OCI-LY3 (cell line): ENCODE measurements around the gene TBX5.

ENCODE experiments used
- H2AFZ ChIP-seq: fragments of 200-600, 300-600 bp; shearing (Covaris generic); 2 replicates; pipeline ENCODE4 v1.6.0; 2014; ENCODE audit warnings: antibody characterized with exemption, low read depth, low read length
- H3K27ac ChIP-seq: fragments of 200-600, 300-600 bp; sonication (generic); 2 replicates; pipeline ENCODE4 v1.5.1; 2014; ENCODE audit warnings: mild to moderate bottlenecking, low read length, moderate library complexity, mixed read lengths
- H3K27me3 ChIP-seq: fragments of 200-600, 300-600 bp; sonication (generic); 2 replicates; pipeline ENCODE4 v1.6.1; 2014; ENCODE audit warnings: low read depth, low read length, mixed read lengths
- H3K36me3 ChIP-seq: fragments of 200-600, 300-600 bp; sonication (generic); replicated peaks from 2 replicates; pipeline ENCODE3; 2014; ENCODE audit warnings: low read depth, low read length, mixed read lengths
- H3K4me1 ChIP-seq: fragments of 300-600, 200-600 bp; sonication (generic); 2 replicates; pipeline ENCODE4 v1.6.1; 2014; ENCODE audit warnings: low read length, mixed read lengths
- H3K4me2 ChIP-seq: fragments of 200-600, 300-600 bp; sonication (generic); 2 replicates; pipeline ENCODE4 v1.6.1; 2014; ENCODE audit warnings: low read length, mixed read lengths
- H3K4me3 ChIP-seq: fragments of 300-600, 200-600 bp; sonication (generic); 2 replicates; pipeline ENCODE4 v1.5.1; 2014; ENCODE audit warnings: antibody characterized with exemption, mild to moderate bottlenecking, low read length, moderate library complexity
- H3K79me2 ChIP-seq: fragments of 300-600, 200-600 bp; shearing (Covaris generic); 2 replicates; pipeline ENCODE4 v1.6.1; 2014; ENCODE audit warnings: mild to moderate bottlenecking, low read length, mixed read lengths
- H3K9ac ChIP-seq: fragments of 300-600, 200-600 bp; shearing (Covaris generic); 2 replicates; pipeline ENCODE4 v1.6.0; 2014; ENCODE audit warnings: mild to moderate bottlenecking, low read length, moderate library complexity
- H3K9me3 ChIP-seq: fragments of 200-600, 300-600 bp; shearing (Covaris generic); 2 replicates; pipeline ENCODE4 v1.6.1; 2014; ENCODE audit warnings: low read length, mixed read lengths; ENCODE audit not compliant: insufficient read depth
- H4K20me1 ChIP-seq: fragments of 200-600, 300-600 bp; sonication (generic); 2 replicates; pipeline ENCODE4 v1.6.1; 2016; ENCODE audit warnings: low read length, mixed read lengths; ENCODE audit not compliant: insufficient read depth
- EZH2phosphoT487 ChIP-seq: fragments of 200-600 bp; shearing (Covaris generic); IDR thresholded peaks from 2 replicates; pipeline ENCODE4 v1.6.1; 2018; ENCODE audit warnings: antibody characterized with exemption, mixed run types, low read depth
- TF ChIP-seq, protein P1 (sequence below): fragments of 200-600, 300-600 bp; sonication (generic); IDR thresholded peaks from 2 replicates; pipeline ENCODE4 v1.5.1; 2014; ENCODE audit warnings: antibody characterized with exemption, low read length, low read depth

TBX5 gene

DNA sequence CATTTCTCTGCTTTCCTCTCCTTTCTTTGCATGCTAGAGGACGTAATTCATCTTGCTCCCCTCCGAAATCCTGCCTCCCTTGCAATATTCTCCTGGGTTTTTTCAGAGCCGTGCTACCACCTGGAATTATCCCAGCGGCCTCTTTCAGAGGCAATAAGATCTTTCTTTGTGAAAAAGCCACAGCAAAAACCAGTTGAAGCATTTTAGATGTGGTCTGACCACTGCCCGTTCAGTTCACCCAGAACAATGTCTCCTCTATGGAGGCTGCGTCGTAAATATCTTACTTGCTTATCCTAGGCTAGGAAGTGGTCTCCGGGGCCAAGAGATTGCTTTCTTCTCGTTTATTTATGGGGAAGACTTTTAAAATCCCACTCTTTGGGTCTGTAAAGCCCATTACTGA, 85.8 kb downstream of the TBX5 start:
- no peaks in the 10 kb centered on the region for H3K79me2 ChIP-seq
- no peak overlapping the region for H3K4me2 ChIP-seq
- no peaks in the 10 kb centered on the region for H3K9me3 ChIP-seq
- H4K20me1 ChIP-seq: no peaks in the 10 kb centered on the region
- no peak overlapping the region for H3K27ac ChIP-seq
- no peaks in the 10 kb centered on the region for H3K4me1 ChIP-seq
- no peak overlapping the region for H3K4me3 ChIP-seq
- TF ChIP-seq, protein P1, sequence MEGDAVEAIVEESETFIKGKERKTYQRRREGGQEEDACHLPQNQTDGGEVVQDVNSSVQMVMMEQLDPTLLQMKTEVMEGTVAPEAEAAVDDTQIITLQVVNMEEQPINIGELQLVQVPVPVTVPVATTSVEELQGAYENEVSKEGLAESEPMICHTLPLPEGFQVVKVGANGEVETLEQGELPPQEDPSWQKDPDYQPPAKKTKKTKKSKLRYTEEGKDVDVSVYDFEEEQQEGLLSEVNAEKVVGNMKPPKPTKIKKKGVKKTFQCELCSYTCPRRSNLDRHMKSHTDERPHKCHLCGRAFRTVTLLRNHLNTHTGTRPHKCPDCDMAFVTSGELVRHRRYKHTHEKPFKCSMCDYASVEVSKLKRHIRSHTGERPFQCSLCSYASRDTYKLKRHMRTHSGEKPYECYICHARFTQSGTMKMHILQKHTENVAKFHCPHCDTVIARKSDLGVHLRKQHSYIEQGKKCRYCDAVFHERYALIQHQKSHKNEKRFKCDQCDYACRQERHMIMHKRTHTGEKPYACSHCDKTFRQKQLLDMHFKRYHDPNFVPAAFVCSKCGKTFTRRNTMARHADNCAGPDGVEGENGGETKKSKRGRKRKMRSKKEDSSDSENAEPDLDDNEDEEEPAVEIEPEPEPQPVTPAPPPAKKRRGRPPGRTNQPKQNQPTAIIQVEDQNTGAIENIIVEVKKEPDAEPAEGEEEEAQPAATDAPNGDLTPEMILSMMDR: no peak
- no peak overlapping the region for H2AFZ ChIP-seq
- no peaks in the 10 kb centered on the region for H3K36me3 ChIP-seq
- no peaks in the 10 kb centered on the region for H3K27me3 ChIP-seq
- H3K9ac ChIP-seq: no peak overlapping the region

DNA sequence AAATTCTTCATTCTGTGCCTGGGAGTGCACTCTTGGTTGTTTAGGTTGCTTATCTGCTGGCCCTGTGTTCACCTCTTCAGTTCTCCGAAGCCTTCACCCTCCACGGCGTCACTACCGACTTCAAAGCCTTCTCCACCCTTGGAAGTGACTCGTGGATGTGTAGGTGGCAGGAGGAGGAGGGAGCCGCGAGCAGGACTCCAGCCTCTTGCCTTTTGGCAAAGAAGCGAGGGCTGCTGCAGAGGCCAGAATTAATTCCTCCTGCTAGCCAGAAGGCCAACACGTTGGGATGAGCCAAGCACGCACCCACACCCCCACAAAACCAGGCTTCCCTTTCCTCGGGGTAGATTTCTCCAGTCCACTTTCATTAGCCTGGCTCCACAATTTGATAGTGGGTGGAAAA, 86.5 kb downstream of the TBX5 start:
- no peak overlapping the region for H3K27ac ChIP-seq

DNA sequence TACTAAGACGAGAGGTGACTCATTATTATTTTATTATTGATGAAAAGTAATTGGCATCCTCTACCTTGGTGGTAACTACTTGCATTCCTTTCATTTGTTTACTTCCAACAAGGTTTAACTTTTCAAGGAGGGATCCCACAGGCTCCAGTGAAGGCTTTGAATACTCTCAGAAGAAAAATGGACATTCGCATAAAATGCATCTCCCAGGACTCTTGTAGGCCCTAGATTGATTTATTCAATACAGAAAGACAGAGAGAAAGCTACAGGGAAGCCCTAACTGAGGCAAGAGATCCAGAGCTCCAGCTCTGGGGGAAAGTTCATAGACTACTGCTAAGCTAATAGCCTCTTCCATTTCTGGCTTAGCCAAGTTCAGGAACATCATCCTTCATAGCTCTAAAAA, 87.0 kb downstream of the TBX5 start:
- Histone ChIP-seq H3K9ac (no peak overlapping the region), H3K36me3 (no peaks in the 10 kb centered on the region), H3K79me2 (no peaks in the 10 kb centered on the region), H3K9me3 (no peaks in the 10 kb centered on the region), H3K27ac (no peak overlapping the region), H3K4me1 (no peaks in the 10 kb centered on the region), H3K27me3 (no peaks in the 10 kb centered on the region), H3K4me3 (no peak overlapping the region), H4K20me1 (no peaks in the 10 kb centered on the region), H3K4me2 (no peak overlapping the region), H2AFZ (no peak overlapping the region)
- TF ChIP-seq, protein P1: no peak
- no peak for TF ChIP-seq EZH2phosphoT487

More for the DNA sequence above, 86.5 kb downstream of the TBX5 start:
- Histone ChIP-seq H3K4me2 (no peak overlapping the region), H3K27me3 (no peaks in the 10 kb centered on the region), H2AFZ (no peak overlapping the region), H3K9me3 (no peaks in the 10 kb centered on the region), H3K36me3 (no peaks in the 10 kb centered on the region), H3K4me1 (no peaks in the 10 kb centered on the region), H3K79me2 (no peaks in the 10 kb centered on the region), H3K9ac (no peak overlapping the region), H3K4me3 (no peak overlapping the region), H4K20me1 (no peaks in the 10 kb centered on the region)
- TF ChIP-seq, protein P1: no peak
- no peak for TF ChIP-seq EZH2phosphoT487

DNA sequence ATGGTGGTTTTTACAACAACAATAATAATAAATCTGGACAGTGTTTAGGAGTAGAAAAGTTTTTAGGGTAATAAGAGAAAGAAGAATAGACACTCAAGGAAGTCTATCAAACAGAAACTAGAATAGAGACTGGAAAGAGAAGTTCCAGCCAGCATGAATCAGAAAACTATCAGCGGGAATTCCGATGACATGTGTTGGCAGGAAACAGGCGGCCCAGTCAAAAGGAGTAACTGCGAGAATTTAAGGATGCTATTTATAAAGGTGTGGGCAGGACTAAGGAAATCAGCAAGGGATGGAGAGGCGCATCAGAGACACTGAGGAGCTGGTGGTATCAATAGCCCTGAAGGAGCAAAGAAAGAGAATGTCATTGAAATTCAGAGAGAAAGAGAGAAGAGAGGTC, 89.9 kb downstream of the TBX5 start:
- Histone ChIP-seq H3K4me3 (no peak overlapping the region), H3K27me3 (no peaks in the 10 kb centered on the region), H3K9ac (no peak overlapping the region), H4K20me1 (no peaks in the 10 kb centered on the region), H2AFZ (no peak overlapping the region), H3K4me1 (no peaks in the 10 kb centered on the region), H3K9me3 (no peaks in the 10 kb centered on the region), H3K79me2 (no peaks in the 10 kb centered on the region), H3K4me2 (no peak overlapping the region), H3K27ac (no peak overlapping the region), H3K36me3 (no peaks in the 10 kb centered on the region)
- TF ChIP-seq, protein P1: no peak
- no peak for TF ChIP-seq EZH2phosphoT487
